ENCODE results near the gene P4HA3.

P4HA3 gene

GRCh38 chr11:74282421-74282820 is 29.0 kb downstream of the P4HA3 start:
- no peak for TF ChIP-seq CTCF (IDR thresholded peaks at IDR 0.05; ENCODE audit: low read depth, low read length, missing control alignments)
- no peak for DNase-seq (ENCODE audit: low read depth)
- H3K4me3 ChIP-seq (ENCODE audit: low read depth, low read length) = no peak overlapping the region

DNA sequence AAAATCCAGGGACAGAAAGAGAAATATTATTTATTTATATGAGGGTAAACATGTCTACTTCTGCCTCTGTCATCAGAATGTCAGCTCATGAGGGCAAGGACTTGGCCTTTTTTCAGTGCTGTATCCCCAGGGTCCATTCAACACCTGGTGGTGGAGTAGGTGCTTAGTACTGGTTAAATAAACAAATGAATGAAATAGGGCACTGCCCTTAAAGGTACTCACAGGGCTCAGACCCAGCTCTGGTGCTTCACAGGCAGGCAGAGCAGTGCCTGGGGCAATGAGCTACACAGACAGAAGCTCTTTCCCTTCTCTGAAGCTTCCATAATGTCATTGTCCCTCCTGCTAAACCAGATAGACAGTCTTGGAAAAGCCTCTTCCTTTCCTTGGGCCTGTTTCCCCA is 30.9 kb downstream of the P4HA3 start:
- no peak for TF ChIP-seq CTCF (IDR thresholded peaks at IDR 0.05; ENCODE audit: low read depth, low read length, missing control alignments)

DNA sequence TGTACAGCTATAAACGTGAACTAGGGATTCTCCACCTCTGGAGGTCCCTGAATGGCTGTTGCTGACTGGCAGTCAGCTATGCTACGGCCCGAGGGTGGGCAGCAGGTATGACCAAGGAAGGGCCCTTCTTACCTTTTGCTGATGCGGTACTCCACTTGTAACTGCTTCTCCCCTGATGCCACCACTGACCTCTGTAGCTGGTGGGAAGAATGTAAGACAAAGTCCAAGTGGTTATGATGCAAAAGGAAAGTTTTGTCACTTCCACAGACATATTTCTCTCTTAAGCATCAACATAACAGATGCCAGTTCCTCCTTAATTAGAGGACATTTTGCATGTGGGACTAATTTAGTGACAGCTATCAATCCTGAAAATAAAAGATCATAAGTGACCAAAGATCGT is 32.2 kb downstream of the P4HA3 start:
- no peak overlapping the region for H3K4me3 ChIP-seq (ENCODE audit: low read depth, low read length)
- DNase-seq (ENCODE audit: low read depth) = no peak
- no peak for TF ChIP-seq CTCF (IDR thresholded peaks at IDR 0.05; ENCODE audit: low read depth, low read length, missing control alignments)

More for the DNA sequence above, 30.9 kb downstream of the P4HA3 start:
- DNase-seq (ENCODE audit: low read depth) = no peak
- H3K4me3 ChIP-seq (ENCODE audit: low read depth, low read length) = no peak overlapping the region

GRCh38 chr11:74278721-74279161 is 32.7 kb downstream of the P4HA3 start:
- no peak for TF ChIP-seq CTCF (IDR thresholded peaks at IDR 0.05; ENCODE audit: low read depth, low read length, missing control alignments)
- no peak overlapping the region for H3K4me3 ChIP-seq (ENCODE audit: low read depth, low read length)
- no peak for DNase-seq (ENCODE audit: low read depth)

DNA sequence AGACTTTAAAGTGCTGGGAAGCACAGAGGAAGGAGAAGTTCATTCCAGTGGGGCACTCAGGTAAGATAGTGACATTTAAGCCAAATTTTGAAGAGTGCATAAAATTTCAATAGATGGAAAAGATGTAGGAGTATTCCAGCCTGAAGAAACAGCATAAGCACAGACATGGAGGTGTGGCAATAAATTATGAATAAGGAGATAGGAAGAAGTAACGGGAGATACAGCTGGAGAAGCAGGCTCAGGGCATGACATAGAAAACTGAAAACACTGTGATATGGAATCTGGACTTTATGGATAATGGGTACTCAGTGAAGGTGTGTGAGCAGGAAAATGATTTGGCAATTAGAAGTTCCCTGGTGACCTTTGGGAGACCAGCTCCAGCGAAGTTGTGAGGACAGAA is 33.3 kb downstream of the P4HA3 start:
- no peak for TF ChIP-seq CTCF (IDR thresholded peaks at IDR 0.05; ENCODE audit: low read depth, low read length, missing control alignments)
- H3K4me3 ChIP-seq (ENCODE audit: low read depth, low read length) = no peak overlapping the region
- DNase-seq (ENCODE audit: low read depth) = no peak

- no peak for DNase-seq (ENCODE audit: low read depth)
- H3K4me3 ChIP-seq (ENCODE audit: low read depth, low read length) = no peak overlapping the region
- TF ChIP-seq CTCF (IDR thresholded peaks at IDR 0.05; ENCODE audit: low read depth, low read length, missing control alignments) = no peak
Observed at GRCh38 chr11:74276581-74276980, 34.9 kb downstream of the P4HA3 start.

DNA sequence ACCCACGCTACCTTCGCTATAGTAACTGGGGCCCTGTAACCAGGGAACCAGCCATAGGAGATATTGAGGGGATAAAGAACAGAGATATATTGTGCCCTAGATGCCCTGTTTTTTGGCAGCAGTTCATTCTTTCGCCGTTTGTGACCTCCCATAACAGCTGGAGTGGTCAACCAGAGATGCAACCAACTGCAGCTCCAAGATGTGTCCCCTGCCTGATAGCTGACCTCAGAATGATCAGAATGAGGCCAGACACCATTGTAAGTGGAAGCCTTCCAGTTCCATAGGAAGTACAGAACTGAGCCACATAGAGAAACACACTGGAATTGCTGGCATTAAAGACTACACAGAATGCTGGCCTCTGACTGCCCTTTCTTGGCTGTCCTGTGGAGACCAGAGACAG is 39.2 kb downstream of the P4HA3 start:
- TF ChIP-seq CTCF (IDR thresholded peaks at IDR 0.05; ENCODE audit: low read depth, low read length, missing control alignments) = no peak
- no peak for DNase-seq (ENCODE audit: low read depth)

More for the DNA sequence above, 39.2 kb downstream of the P4HA3 start:
- no peak overlapping the region for H3K4me3 ChIP-seq (ENCODE audit: low read depth, low read length)
